Bronchial epithelial cell (primary cell): Measurements from ENCODE around the gene MYH1. TPM values are rescaled to one million over a fixed set of nuclear protein-coding genes. Genes with fewer than 3 reads are reported as not detected.

Experiments used
- DNase-seq: peaks from one replicate; pipeline ENCODE4 v3.0.0-alpha.2; 2010; ENCODE audit warnings: low read depth
- FAIRE-seq: peaks from 2 replicates; lab custom pipeline; 2011; peaks lifted over from hg19 to GRCh38; lab: Jason Lieb, UNC
- H3K27me3 ChIP-seq: 2 replicates; pipeline ENCODE4 v1.5.1; 2011; ENCODE audit warnings: low read length; ENCODE audit not compliant: control insufficient read depth, insufficient read depth
- H3K36me3 ChIP-seq: 2 replicates; pipeline ENCODE4 v1.5.1; 2011; ENCODE audit warnings: low read length; ENCODE audit not compliant: control insufficient read depth, insufficient read depth
- H3K4me3 ChIP-seq: 2 replicates; pipeline ENCODE4 v1.5.1; 2011; ENCODE audit warnings: mild to moderate bottlenecking, low read depth, low read length, control low read depth
- total RNA-seq: library from RNA; depleted of rRNA; stranded (reverse); fragments of >200 nt; gene quantifications from 2 replicates; pipeline ENCODE4 v1.2.1, GENCODE V29; 2014
- TF ChIP-seq, protein P1 (sequence below): IDR thresholded peaks from 2 replicates; pipeline ENCODE4 v1.5.1; 2011; ENCODE audit warnings: mild to moderate bottlenecking, moderate library complexity, low read length, control low read depth, inconsistent platforms; ENCODE audit not compliant: insufficient read depth, severe bottlenecking

The MYH1 gene
- not detected in 2 replicates for total RNA-seq

DNA sequence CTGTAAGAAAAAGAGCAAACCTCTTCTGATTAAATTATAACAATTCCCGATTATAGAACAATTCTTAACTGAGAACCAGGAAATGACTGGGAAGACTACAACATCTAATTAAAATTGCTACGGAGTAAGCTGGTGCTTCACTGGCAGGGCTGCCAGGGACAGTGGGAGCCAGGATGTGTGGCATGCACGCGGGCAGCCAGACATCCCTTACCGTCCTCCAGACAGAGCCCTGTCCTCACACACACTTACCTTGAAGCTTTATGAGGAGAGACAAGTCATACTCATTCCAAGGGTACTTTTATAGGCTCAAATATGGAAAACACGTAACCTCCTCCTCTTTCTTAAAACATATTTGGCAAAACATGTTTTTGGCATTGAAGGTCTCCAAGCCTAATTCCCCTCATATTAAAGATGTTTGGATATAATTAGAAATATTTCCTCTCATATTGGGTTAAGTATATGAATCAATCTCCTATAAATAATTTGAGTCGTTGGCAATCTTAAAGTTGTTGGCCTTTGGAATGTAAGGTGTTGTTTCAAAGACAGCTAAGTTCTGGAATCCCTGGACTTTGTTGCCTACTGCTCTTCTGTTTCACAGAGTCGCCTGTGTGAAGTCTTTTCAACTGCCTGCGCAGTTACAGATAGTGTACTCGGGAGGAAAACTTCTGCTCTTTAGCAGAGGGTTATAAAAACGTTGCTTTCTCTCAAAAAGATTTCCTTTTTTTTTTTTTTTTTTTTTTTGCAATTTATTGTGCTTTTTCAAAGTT is at the start of gene MYH1:
MYH1 (minus strand) TSS at position 272 of the 767 bp plus-strand sequence. CDS start 1,900 bp downstream, outside the sequence.
- TF ChIP-seq, protein P1, sequence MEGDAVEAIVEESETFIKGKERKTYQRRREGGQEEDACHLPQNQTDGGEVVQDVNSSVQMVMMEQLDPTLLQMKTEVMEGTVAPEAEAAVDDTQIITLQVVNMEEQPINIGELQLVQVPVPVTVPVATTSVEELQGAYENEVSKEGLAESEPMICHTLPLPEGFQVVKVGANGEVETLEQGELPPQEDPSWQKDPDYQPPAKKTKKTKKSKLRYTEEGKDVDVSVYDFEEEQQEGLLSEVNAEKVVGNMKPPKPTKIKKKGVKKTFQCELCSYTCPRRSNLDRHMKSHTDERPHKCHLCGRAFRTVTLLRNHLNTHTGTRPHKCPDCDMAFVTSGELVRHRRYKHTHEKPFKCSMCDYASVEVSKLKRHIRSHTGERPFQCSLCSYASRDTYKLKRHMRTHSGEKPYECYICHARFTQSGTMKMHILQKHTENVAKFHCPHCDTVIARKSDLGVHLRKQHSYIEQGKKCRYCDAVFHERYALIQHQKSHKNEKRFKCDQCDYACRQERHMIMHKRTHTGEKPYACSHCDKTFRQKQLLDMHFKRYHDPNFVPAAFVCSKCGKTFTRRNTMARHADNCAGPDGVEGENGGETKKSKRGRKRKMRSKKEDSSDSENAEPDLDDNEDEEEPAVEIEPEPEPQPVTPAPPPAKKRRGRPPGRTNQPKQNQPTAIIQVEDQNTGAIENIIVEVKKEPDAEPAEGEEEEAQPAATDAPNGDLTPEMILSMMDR, result no peak
- Histone ChIP-seq H3K27me3 (no peaks in the 10 kb centered on the region), H3K36me3 (no peaks in the 10 kb centered on the region), H3K4me3 (no peak within 1 kb of the TSS)
- FAIRE-seq, result no peak
- no peak for DNase-seq

DNA sequence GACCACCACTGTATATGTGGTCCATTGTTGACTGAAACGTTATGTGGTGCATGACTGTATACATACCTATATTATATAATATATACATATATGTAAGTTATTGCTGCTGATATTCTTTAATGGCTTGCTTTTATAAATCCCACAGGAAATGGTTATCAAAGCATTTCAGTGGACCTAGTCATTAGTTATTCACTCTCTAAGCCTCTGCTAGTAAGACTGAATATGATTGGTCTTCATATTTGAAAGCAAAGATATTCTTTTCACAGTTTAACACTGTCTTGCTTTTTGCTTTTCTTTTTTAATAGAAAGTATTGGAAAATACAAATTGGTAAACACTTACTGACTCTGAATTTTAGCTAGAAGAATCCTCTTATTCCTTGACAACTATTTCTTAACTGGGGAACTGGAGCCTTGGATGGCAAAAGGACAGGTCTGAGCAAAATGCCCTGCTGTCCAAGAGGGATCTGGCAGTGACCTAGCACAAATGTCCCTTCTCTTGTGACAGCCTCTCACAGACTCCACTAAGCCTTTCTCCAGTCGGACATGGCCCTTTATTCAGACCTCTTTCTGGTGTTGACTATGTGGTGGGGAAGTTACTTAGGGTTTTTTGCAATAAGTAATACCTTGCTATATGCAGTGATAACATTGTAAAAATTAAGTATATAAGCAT is 45.8 kb upstream of the MYH1 start:
- Histone ChIP-seq H3K27me3 (no peaks in the 10 kb centered on the region), H3K4me3 (no peak overlapping the region), H3K36me3 (no peaks in the 10 kb centered on the region)
- DNase-seq, result no peak
- FAIRE-seq, result no peak
- TF ChIP-seq, protein P1, result no peak

DNA sequence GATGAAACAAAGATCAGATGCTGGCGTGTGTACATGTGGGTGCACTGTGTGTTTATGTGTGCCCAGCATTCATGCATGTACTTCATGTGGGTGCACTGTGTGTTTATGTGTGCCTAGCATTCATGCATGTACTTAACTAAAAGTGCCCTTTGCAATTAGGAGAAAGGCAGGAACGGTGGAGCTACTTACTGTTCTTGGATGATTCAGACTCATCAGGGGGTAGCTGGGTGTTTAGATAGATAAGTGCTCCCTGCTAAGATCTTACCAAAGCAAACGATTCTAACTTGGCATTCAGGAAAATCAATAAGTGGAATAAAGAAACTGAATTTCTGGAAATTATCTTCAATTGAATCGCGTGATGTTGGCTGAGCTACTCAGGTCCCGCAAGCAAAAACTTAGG is 39.7 kb upstream of the MYH1 start:
- FAIRE-seq (no peak), DNase-seq (no peak)
- no peak overlapping the region for H3K4me3 ChIP-seq
- TF ChIP-seq, protein P1, result no peak
- no peaks in the 10 kb centered on the region for H3K36me3 ChIP-seq
- H3K27me3 ChIP-seq, result no peaks in the 10 kb centered on the region

DNA sequence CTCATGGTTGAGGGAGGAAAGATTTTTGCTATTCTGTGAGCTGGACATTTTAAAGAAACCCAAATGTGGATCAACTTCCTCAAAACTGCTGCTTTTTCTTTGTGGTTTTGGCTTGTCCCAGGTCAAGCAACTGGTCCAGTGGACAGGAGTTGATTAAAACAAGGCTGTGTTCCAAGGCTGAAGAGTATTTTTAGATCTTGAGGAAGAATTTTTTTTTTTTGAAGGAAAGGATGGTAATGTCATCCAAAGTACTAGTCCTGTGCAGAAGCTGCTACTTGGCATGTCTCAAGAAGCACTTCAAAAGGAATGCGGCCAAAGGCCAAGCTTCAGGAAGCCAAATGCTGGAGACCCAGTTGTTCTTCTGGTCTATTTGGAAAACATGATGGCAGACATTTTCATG is 39.1 kb upstream of the MYH1 start:
- H3K36me3 ChIP-seq, result no peaks in the 10 kb centered on the region
- FAIRE-seq, result no peak
- no peaks in the 10 kb centered on the region for H3K27me3 ChIP-seq
- no peak overlapping the region for H3K4me3 ChIP-seq
- no peak for DNase-seq
- TF ChIP-seq, protein P1, result no peak

DNA sequence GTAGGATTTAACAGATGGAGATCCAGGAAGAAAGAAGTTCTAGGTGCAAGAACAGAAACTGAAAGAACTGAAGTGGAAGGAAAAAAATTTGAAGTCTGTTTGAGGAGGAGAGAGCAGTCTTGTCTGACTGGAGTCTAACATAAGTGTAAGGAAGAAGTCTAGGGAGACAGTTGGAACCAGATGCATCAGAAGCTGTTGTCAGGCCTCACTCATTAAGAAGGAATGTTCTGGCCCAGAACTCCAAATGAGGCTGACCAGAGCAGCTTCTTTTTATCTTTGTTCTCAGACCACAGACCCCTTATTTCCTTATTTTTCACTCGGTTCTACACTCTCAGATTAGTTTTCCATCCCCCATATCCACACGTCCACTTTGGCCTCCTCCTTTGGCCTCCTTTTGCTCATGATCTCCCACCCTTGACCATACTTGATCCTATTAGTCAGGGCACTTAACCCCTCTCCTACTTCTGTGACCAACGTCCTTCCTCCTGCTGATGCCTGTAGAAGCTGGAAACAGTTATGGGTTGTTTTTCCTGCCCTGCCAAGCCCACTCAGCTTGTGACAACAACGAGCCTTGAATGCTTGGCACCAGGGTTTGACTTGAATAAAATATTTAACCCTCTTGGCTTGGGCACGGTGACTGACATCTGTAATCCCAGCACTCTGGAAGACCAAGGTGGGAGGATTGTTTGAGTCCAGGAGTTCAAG is 38.1 kb upstream of the MYH1 start:
- DNase-seq, result no peak
- H3K4me3 ChIP-seq, result no peak overlapping the region
- no peaks in the 10 kb centered on the region for H3K36me3 ChIP-seq
- H3K27me3 ChIP-seq, result no peaks in the 10 kb centered on the region
- FAIRE-seq, result no peak
- TF ChIP-seq, protein P1, result no peak
